HG03457 (cell line): Measurements from ENCODE around the gene CYTH3.
"Not testable (repeated sequence)": the region's sequence is repeated elsewhere in the genome, so short reads cannot be mapped to it uniquely, and the experiment has no call there.

Experiments
- ATAC-seq: cut with Tn5 transposase; IDR thresholded peaks from one replicate; pipeline ENCODE4 v1.9.1; 2021; ENCODE audit warnings: moderate number of reproducible peaks; ENCODE audit not compliant: unreplicated experiment

The CYTH3 gene, protein sequence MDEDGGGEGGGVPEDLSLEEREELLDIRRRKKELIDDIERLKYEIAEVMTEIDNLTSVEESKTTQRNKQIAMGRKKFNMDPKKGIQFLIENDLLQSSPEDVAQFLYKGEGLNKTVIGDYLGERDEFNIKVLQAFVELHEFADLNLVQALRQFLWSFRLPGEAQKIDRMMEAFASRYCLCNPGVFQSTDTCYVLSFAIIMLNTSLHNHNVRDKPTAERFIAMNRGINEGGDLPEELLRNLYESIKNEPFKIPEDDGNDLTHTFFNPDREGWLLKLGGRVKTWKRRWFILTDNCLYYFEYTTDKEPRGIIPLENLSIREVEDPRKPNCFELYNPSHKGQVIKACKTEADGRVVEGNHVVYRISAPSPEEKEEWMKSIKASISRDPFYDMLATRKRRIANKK

DNA sequence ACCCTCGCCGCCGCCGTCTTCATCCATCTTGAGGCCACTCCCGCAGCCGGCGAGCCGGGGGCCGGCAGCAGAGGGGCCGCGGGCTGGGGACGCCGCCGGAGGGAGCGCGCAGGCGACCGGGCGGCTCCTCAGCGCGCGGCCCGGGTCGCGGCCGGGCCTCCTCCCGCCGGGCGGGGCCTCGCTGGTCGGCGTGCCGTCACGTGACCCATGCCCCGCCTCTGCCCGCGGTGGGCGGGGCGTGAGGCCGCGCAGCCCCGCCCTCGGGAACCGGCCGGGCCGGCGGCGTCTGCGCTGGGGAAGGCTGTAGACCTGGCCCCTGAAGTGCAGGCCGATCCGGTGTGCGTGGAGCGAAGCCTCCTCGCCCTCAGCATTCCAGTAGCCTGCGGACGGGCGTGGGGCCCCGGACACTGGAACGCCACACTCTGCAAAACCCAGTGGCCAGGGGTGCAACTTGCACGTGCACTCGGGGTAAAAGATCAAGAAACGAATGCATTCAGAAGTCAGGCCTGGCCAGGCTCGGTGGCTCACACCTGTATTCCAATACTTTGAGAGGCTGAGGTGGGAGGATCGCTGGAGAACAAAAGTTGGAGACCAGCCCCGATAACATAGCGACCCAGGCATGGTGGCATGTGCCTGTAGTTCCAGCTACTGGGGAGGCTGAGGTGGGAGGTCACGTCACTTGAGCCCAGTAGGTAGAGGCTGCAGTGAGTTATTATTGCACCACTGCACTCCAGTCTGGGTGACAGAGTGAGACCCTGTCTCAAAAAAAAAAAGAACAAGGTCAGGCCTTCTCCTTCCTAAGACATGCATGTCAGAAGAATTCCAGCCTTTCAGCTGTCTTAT is at the start of gene CYTH3:
Gene CYTH3, minus strand, starts transcription at position 144 of the 843 bp plus-strand sequence. Its CDS starts 117 bp downstream, at position 27.
- ATAC-seq: peak; percentile 59

DNA sequence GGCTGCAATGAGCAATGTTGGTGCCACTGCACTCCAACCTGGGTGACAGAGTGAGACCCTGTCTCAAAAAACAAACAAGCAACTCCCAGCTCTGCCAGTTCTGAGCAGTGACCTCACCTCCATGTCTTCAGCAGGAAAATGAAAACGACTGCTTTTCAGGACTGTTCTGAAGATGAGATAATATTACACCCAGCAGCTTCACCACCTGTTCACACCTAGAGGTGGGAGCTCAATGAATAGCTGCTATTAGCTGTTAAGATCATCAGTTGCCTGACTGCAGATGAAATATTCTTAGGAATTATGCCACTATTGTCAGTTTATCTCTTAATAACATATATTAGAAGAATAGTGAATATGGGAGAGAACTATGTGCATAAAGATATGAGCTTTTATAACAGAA is 48.4 kb upstream of the CYTH3 start:
- no peak for ATAC-seq

DNA sequence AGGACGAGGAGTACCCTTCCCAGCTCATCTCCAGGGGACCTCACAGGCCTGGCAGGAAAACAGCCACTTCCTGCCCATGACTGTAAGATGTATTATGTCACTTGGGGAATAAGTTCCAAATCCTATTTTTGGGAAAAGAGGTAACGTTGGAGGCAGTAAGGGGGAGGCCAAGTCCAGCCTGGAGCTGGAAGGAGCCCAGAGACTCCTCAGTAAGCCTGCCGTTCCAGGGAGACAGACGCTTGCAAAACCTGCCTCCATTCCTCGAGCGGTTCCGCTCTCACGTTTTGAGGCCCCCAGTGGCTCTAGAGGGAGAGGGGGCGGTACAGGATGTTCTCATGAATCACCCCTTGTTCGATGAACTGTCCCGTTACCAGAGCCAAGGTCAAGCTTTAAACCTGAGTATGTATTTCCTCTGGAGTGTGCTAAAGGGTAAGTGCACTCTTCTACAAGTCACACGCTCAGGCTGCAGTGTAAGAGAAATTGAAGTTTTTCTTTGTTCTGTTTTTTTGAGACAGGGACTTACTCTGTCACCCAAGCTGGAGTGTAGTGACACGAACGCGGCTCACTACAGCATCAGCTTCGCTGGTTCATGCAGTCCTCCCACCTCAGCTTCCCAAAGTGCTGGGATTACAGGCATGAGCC is 45.5 kb upstream of the CYTH3 start:
- ATAC-seq: no peak

DNA sequence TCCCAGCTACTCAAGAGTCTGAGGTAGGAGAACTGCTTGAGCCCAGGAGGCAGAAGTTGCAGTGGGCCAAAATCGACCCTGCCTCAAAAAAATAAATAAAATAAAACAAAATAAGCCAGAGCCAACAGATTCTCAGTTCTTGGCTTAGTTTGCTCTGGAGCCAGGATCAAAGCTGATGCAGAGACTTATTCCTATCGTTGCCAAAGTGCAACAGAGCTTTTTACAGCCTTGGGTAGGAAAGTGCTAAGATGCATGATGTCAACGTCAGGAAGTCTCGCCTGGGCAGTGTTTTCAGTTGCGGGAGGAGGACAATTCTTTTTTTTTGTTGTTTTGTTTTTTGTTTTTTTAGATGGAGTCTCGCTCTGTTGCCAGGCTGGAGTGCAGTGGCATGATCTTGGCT is 43.8 kb upstream of the CYTH3 start:
- no peak for ATAC-seq

DNA sequence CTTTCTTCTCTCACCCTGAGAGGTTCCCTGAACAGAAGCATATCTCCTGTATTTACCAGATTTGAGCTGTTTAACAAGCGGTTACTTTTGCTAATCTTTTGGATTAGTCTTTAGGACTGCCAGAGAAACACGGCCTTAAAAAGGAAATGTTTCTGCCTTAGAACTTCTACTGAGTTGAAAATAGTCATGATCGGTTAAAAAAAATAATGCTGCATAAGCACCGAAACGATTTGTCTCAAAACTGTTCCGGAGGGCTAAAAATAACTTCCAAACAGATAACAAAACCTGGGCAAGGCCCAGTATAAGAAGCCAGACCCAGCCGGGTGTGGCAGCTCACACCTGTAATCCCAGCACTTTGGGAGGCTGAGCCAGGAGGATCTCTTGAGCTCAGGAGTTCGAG is 43.3 kb upstream of the CYTH3 start:
- ATAC-seq: no peak

DNA sequence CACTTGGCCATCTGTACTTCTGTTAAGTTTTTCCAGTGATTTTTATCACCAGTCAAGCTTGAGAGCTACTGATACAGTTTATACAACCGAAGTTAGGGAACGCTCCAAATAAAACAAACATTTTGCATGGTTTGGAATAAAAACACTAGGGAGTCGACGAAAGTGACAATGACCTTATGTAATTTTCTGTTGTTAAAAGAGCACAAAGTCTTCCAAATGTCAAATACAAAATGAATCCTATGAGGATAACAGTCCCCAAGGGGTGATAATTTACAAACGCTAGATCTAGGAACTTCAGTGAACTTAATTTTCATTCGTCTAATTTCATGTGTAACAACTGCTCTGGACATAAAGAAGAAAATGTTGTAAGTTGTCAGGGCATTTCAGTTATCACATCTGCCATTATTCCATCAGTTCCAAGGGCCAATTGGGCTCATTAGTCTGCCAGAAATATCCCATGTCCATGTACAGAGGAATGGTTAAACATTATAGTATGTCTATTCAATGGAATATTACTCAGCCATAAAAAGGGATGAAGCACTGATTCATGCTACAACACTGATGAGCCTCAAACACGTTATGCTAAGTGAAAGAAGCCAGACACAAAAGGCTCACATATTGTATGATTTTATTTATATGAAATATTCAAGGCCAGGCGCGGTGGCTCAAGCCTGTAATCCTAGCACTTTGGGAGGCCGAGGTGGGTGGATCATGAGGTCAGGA is 38.0 kb upstream of the CYTH3 start:
- no peak for ATAC-seq

DNA sequence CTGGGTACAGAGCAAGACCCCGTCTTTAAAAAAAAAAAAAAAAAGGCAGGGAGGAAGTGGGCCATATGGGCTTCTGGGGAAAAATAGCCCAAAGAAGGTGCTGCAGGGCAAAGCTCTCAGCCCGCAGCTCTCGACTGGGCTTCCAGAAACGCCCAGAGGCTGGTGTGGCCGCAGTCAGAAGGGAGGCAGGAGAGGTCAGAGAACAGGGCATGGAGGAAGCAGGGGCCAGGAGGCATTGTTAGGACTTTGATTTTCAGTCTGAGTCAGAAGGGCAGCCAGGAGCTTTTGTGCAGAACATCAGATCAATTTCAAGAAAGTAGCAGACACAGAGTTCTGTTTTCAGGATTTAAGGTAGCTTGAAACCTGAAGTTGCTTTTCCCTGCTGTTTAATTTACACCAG is 35.3 kb upstream of the CYTH3 start:
- ATAC-seq: no peak

DNA sequence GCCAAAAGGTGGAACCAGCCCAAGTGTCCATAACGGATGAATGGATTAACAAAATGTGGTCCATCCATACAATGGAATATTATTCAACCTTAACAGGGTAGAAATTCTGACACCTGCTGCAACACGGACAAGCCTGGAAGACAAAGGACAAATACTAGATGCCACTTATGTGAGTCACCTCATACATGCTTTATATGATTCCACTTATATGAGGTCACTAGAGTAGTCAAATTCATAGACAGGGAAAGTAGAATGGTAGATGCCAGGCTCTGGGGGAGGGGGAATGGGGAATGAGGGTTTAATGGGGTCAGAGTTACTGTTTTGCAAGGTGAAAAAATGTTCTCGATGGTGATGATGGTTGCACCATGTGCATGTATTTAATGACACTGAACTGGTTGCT is 34.0 kb upstream of the CYTH3 start:
- no peak for ATAC-seq

DNA sequence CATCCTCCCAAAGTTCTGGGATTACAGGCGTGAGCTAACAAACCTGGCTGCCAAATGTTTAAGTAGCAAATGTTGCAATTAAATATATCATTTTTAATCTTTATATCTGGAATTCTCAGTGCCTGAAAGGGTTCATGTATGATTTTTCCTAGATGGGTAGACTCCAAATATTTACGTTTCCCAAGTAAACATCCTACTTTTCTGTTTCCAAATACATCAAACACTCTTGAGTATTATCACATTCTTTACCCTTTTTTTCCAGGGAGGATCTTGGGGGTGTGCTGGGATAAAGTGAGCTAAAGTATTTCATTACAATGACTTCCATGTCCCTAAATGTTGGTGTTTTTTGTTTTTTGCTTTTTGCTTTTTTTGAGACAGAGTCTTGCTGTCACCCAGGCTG is 32.9 kb upstream of the CYTH3 start:
- ATAC-seq: no peak

DNA sequence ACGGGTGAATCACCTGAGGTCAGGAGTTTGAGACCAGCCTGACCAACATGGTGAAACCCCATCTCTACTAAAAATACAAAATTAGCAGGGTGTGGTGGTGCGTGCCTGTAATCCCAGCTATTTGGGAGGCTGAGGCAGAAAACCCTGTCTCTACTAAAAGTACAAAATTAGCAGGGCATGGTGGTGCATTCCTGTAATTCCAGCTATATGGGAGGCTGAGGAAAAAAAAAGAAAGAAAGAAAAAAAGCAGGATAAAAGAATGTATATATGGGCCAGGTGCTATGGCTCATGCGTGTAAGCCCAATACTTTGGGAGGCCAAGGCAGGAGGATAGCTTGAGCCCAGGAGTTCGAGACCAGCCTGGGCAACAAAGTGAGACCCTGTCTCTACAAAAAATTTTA is 29.0 kb upstream of the CYTH3 start:
- ATAC-seq: not testable (repeated sequence)

DNA sequence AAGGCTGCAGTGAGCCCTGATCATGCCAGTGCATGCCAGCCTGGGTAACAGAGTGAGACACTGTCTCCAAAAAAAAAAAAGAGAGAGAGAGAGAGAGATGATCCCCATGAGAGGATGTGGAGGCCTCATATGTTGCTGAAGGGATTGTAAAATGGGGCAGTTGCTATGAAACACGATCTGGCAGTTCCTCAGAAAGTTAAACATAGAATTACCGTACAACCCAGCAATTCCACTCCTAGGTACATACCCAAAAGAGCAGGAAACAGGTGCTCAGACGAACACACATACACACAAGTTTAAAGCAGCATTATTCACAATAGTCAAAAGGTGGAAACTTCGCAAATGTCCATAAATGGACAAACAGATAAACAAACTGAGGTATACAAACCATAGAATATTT is 27.4 kb upstream of the CYTH3 start:
- ATAC-seq: no peak

DNA sequence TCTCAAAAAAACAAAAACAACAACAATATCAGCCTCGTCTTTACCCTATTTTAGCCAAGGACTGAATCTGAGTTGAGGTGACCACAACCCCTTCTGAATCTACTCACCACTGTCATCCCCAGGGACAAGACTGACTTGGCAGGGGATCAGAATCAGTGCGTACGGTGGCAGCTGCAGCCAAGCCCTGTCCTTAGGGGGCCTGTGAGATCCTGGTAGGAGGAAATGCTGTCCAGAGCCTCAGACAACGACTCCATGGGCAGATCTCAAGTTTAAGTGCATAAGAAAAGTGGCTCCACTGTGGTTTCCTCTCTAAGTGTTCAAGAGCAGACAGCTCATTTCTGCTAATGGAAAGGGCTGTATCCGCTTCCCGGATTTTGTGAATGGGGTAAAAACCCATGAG is 22.4 kb upstream of the CYTH3 start:
- ATAC-seq: no peak

DNA sequence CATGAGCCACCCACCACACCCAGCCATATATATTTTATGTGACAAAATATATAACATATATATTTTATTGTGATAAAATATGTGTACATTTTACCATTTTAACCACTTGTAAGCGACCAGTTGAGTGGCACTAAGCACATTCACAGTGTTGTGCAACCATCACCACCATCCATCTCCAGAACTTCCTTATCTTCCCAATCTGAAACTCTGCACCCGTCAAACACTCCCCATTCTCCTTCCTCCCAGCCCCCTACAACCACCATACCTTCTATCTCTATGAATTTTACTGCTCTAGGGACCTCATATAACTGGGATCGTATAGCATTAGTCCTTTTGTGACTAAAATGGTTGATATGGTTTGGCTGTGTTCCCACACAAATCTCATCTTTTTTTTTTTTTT is 20.8 kb upstream of the CYTH3 start:
- no peak for ATAC-seq

DNA sequence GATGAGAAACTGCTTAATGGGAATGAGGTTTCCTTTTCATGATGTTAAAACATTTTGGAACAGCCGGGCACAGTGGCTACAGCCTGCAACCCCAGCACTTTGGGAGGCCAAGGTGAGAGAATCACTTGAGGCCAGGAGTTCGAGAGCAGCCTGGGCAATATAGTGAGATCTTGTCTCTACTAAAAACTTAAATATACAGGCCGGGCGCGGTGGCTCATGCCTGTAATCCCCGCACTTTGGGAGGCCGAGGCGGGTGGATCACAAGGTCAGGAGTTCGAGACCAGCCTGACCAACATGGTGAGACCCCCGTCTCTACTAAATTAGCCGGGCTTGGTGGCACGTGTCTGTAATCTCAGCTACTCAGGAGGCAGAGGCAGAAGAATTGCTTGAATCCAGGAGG is 19.5 kb upstream of the CYTH3 start:
- not testable (repeated sequence) for ATAC-seq

DNA sequence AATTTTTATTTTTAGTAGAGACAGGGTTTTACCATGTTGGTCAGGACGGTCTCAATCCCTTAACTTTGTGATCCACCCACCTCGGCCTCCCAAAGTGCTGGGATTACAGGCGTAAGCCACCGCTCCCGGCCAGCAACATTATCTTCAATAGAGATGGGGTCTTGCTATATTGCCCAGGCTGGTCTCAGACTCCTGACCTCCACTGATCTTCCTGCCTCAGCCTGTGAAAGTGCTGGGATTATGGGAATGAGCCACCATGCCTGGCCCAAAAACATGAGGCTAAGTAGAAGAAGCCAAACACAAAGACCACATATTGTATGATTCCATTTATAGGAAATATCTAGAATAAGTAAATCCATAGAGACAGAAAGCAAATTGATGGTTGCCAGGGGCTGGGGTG is 19.1 kb upstream of the CYTH3 start:
- no peak for ATAC-seq

DNA sequence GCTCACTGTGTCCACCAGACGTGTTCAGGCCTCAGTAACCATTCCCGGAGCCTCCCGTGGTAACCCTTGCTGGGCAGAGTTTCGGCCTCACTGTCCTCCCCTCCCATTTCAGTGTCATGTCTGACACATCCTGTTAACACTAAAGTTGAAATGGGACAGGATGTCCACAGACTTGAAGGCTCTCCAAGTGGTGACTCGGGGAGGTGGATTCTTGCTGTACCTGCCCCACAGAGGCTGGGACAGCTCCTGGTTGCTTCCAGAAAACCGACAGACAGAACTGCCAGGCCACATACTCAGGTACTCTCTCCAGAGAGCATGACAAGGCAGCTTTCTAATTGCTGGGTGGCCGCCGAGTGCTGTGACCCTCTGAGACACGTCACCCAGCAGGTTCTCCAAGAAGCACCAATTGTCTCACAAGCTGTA is 17.9 kb upstream of the CYTH3 start:
- no peak for ATAC-seq

DNA sequence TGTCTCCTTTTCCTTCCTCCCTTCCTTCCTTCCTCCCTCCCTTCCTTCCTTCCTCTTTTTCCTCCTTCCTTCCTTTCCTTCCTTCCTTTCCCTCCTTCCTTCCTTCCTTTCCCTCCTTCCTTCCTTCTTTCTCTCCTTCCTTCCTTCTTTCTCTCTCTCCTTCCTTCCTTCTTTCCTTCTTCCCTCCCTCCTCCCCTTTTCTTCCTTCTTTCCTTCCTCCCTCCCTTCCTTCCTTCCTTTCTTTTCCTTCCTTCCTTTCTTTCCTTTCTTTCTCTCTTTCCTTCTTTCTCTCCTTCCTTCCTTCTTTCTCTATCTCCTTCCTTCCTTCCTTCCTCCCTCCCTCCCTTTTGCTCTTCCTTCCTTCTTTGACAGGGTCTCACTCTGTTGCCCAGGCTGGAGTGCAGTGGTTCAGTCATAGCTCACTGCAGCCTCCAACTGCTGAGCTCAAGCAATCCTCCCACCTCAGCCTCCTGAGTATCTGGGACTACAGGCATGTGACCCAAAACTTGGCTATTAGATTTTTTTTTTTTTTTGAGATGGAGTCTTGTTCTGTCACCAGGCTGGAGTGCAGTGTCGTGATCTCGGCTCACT is 15.9 kb upstream of the CYTH3 start:
- ATAC-seq: no peak

DNA sequence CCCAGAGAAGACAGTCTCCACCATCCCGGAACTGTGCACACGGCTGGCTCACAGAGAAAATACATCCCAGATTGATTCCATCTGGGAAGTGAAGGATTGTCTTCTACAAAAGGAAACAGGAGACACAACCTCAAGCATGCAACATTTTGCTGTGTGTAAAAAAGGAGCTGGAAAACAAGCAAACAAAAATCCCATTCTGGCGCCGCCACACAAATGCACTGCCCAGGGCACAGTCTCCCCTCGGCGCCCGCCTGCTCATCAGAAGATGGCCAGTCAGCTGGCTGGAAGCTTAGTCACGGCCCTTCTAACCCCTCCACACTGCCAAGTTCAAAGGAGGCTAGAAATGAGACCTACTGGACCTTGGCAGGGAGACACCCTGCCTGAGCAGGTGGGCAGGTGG is 14.1 kb upstream of the CYTH3 start:
- ATAC-seq: no peak

DNA sequence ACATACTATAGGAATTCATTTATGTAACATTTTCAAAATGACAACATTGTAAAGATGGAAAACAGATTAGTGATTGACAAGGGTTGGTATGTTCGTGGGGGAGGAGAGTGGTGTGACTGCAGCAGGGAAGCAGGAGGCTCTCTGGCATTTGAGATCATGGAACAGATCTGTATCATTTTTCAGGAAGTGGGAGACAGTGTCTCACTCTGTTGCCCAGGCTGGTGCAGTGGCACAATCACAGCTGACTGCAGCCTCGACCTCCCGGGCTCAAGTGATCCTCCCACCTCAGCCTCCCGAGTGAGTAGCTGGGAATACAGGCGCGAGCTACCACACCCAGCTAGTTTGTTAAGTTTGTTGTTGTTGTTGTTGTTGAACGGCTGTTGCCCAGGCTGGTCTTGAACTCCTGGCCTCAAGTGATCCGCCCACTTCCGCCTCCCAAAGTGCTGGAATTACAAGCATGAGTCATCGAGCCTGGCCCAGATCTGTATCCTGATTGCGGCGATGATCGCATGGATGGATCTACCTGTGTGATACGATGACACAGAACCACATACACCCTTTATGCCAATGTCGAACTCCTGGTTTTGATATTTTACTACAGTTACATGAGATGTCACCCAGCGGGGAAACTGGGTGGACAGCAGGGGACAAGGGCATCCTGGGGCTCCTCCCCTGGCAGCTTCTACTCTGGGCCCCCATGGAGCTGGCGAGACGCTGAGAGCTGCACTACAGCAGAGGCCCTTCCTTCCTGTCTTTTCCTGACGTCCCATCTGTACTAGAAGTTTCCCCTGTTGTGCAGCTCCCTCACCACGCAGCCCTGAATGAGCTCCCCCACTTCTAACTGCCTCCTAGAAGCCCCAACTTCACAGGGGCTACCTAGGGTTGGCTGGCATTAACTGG is 12.3 kb upstream of the CYTH3 start:
- no peak for ATAC-seq

DNA sequence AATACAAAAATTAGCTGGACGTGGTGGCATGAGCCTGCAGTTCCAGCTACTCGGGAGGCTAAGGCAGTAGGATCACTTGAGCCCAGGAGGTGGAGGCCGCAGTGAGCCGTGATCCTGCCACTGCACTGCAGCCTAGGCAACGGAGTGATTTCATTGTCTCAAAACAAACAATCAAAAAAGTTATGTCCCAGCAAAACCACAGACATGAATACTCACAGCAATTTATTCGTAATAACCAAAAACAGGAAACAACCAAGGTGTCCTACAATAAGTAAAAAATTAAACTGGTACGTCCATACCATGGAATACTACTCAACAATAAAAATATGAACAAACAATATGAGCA is 11.6 kb upstream of the CYTH3 start:
- no peak for ATAC-seq
